GM12878 (cell line): ENCODE measurements around the gene TIAM1. TPM values are rescaled to one million over a fixed set of nuclear protein-coding genes. Genes with fewer than 3 reads are reported as not detected.

Experiments
- ATAC-seq: fragments of 200-7000 bp; cut with Tn5 transposase; 3 replicates; pipeline ENCODE4 v1.9.1; 2020; ENCODE audit warnings: mild to moderate bottlenecking, moderate library complexity
- BruUV-seq: library from RNA; stranded (reverse); fragments of 400-500 nt; replicated peaks from 2 replicates; lab custom pipeline; 2021; lab: Mats Ljungman, UMichigan
- CTCF ChIA-PET: fragments of 300-600 bp; sonication (Branson Sonifier 250); formaldehyde crosslinking; extraction: SDS; loops from one replicate; lab custom pipeline; 2021; ENCODE audit warnings: inconsistent platforms; lab: Yijun Ruan, JAX
- POLR2A ChIA-PET: fragments of 350-600 bp; formaldehyde crosslinking; extraction: SDS; loops from one replicate; lab custom pipeline; 2021; ENCODE audit warnings: inconsistent platforms; lab: Charles Lee
- RAD21 ChIA-PET: fragments of 300-600 bp; sonication (Branson Sonifier 250); formaldehyde crosslinking; loops from one replicate; lab custom pipeline; 2023; ENCODE audit warnings: antibody characterized with exemption; ENCODE audit not compliant: unreplicated experiment; lab: Charles Lee
- SMC1A ChIA-PET: fragments of 300-600 bp; sonication (Branson Sonifier 250); formaldehyde crosslinking; loops from one replicate; lab custom pipeline; 2023; ENCODE audit not compliant: unreplicated experiment, uncharacterized antibody; lab: Charles Lee
- DNase-seq: peaks from one replicate; pipeline ENCODE4 v3.0.0-alpha.2; 2011; ENCODE audit warnings: low read depth, low spot score
- FAIRE-seq: peaks from 3 replicates; lab custom pipeline; 2011; peaks lifted over from hg19 to GRCh38; lab: Jason Lieb, UNC
- H2AFZ ChIP-seq: 2 replicates; pipeline ENCODE4 v1.6.0; 2011; ENCODE audit warnings: low read depth, low read length, control low read depth; ENCODE audit not compliant: control insufficient read depth
- H3K27ac ChIP-seq: 2 replicates; pipeline ENCODE4 v1.5.1; 2011; ENCODE audit warnings: control low read depth; ENCODE audit not compliant: control insufficient read depth, insufficient read depth
- H3K27me3 ChIP-seq, 2 experiments: replicated peaks in 1 of 2; 2 replicates each; pipeline versions ENCODE4 v1.6.0 to v1.6.1; 2011; ENCODE audit warnings: low read length in 1 of 2; ENCODE audit not compliant: control insufficient read depth in 2 of 2, insufficient read depth in 2 of 2
- H3K36me3 ChIP-seq, 2 experiments: 2 replicates each; pipeline ENCODE4 v1.5.1; 2011; ENCODE audit warnings: low read length in 1 of 2; ENCODE audit not compliant: control insufficient read depth in 2 of 2, insufficient read depth in 2 of 2
- H3K4me1 ChIP-seq: 2 replicates; pipeline ENCODE4 v1.6.1; 2011; ENCODE audit warnings: mild to moderate bottlenecking, low read length, moderate library complexity, mixed read lengths; ENCODE audit not compliant: control insufficient read depth, insufficient read depth
- H3K4me2 ChIP-seq: 2 replicates; pipeline ENCODE4 v1.6.0; 2011; ENCODE audit warnings: control low read depth; ENCODE audit not compliant: control insufficient read depth, insufficient read depth
- H3K4me3 ChIP-seq: fragments of 200-600 bp; sonication (generic); 2 replicates; pipeline ENCODE4 v1.5.1; 2016
- H3K79me2 ChIP-seq: 2 replicates; pipeline ENCODE4 v1.6.0; 2011; ENCODE audit warnings: low read length; ENCODE audit not compliant: control insufficient read depth, insufficient read depth
- H3K9ac ChIP-seq: 2 replicates; pipeline ENCODE4 v1.8.0; 2011; ENCODE audit warnings: low read length, control low read depth, mixed read lengths; ENCODE audit not compliant: control insufficient read depth, insufficient read depth
- H3K9me3 ChIP-seq: replicated peaks from 3 replicates; pipeline ENCODE4 v1.5.1; 2011; ENCODE audit warnings: mild to moderate bottlenecking, low read length; ENCODE audit not compliant: control insufficient read depth, insufficient read depth
- H4K20me1 ChIP-seq: 2 replicates; pipeline ENCODE4 v1.6.0; 2011; ENCODE audit not compliant: control insufficient read depth, insufficient read depth
- BCLAF1 ChIP-seq: fragments of 450-650 bp; IDR thresholded peaks from 2 replicates; pipeline ENCODE4 v1.6.1; 2017; ENCODE audit warnings: antibody characterized with exemption, mild to moderate bottlenecking, moderate library complexity
- EGR1 ChIP-seq, 2 experiments: IDR thresholded peaks; 1 replicate in 1 of 2; 2 replicates in 1 of 2; pipeline ENCODE4 v1.6.1; 2011 to 2012; ENCODE audit warnings: low read depth in 2 of 2, low read length in 2 of 2, borderline replicate concordance in 1 of 2, mild to moderate bottlenecking in 1 of 2, moderate library complexity in 1 of 2
- HDGF ChIP-seq: fragments of 450-650 bp; IDR thresholded peaks from 2 replicates; pipeline ENCODE4 v1.6.1; 2016; ENCODE audit warnings: antibody characterized with exemption
- IRF4 ChIP-seq: IDR thresholded peaks from 2 replicates; pipeline ENCODE4 v1.6.1; 2011; ENCODE audit warnings: low read depth, low read length
- KDM1A ChIP-seq: fragments of 200-600 bp; sonication (generic); IDR thresholded peaks from 2 replicates; pipeline ENCODE4 v1.6.1; 2016; ENCODE audit warnings: borderline replicate concordance
- MAX ChIP-seq: IDR thresholded peaks from 2 replicates; pipeline ENCODE4 v1.6.1; 2012; ENCODE audit warnings: low read depth, low read length, improper control_type of control experiment
- RAD21 ChIP-seq: IDR thresholded peaks from 2 replicates; pipeline ENCODE4 v1.6.1; 2011; ENCODE audit warnings: mild to moderate bottlenecking, low read depth, low read length, moderate library complexity; ENCODE audit not compliant: insufficient read depth
- SIN3A ChIP-seq: IDR thresholded peaks from 2 replicates; pipeline ENCODE4 v1.6.1; 2012; ENCODE audit warnings: low read depth, low read length, improper control_type of control experiment
- SREBF1 ChIP-seq: IDR thresholded peaks from 2 replicates; pipeline ENCODE4 v1.6.1; 2012; ENCODE audit warnings: mild to moderate bottlenecking, low read length
- TARDBP ChIP-seq: IDR thresholded peaks from 2 replicates; pipeline ENCODE4 v1.6.1; 2016; ENCODE audit warnings: borderline replicate concordance
- USF1 ChIP-seq: IDR thresholded peaks from 2 replicates; pipeline ENCODE4 v1.6.1; 2011; ENCODE audit warnings: borderline replicate concordance, low read depth, mild to moderate bottlenecking, moderate library complexity, mixed read lengths, low read length; ENCODE audit not compliant: insufficient read depth; ENCODE audit errors: extremely low read length
- WGBS: methylation state at CpG from one replicate; pipeline ENCODE4 v1.1.6; 2016; ENCODE audit warnings: low lambda C conversion rate; ENCODE audit not compliant: insufficient replicate concordance, insufficient coverage; ENCODE audit errors: missing lambda C conversion rate; 5-methylcytosine and 5-hydroxymethylcytosine counted together
- in situ Hi-C: fragments of 300-500 bp; cut with MboI; formaldehyde crosslinking; loops from 9 replicates; pipeline ENCODE4 v1.14.3; 2018; ENCODE audit warnings: mixed read lengths
- intact Hi-C: fragments of 100-400 bp; cut with micrococcal nuclease; formaldehyde crosslinking; loops from one replicate; pipeline ENCODE4 v1.14.2; 2022; ENCODE audit not compliant: unreplicated experiment
- polyA plus RNA-seq, 11 experiments: library from polyadenylated mRNA; depleted of rRNA in 4 of 11; unstranded in 6 of 11; stranded (reverse) in 5 of 11; fragments of >200 nt; fragmentation: Nextera tagmentation in 4 of 11; fragmentation: Illumina TruSeq in 1 of 11; extraction: Ambion mirVana in 4 of 11; extraction: Trizol in 1 of 11; gene quantifications; 1 replicate in 1 of 11; 2 replicates in 10 of 11; pipeline versions ENCODE4 v1.2.1 to v1.2.3, GENCODE V29; 2011 to 2016; ENCODE audit warnings: inconsistent platforms in 2 of 11, missing spikeins in 2 of 11, low read depth in 1 of 11
- total RNA-seq, 4 experiments: library from RNA; depleted of rRNA in 3 of 4; stranded (reverse); fragments of >200 nt in 3 of 4; fragmentation: Illumina TruSeq in 1 of 4; extraction: Trizol in 1 of 4; gene quantifications; 2 replicates each; pipeline versions ENCODE4 v1.2.1 to v1.2.3, GENCODE V29; 2013 to 2021

TIAM1 gene
- total and polyA plus RNA-seq, 10 of the 15 experiments (the other 5 are each of a cell fraction or from before 2014, with no cell fraction given), result 0.31 to 35.9 (median 0.78) TPM

GRCh38 chr21:31176080-31176551 lies 167.9 kb downstream of the TIAM1 start:
- Histone ChIP-seq H3K27ac (no peak overlapping the region), H3K27me3 (no peaks in the 10 kb centered on the region), H2AFZ (no peak overlapping the region), H3K36me3 (no peaks in the 10 kb centered on the region), H4K20me1 (no peaks in the 10 kb centered on the region), H3K79me2 (no peaks in the 10 kb centered on the region), H3K4me3 (no peak overlapping the region), H3K4me1 (no peaks in the 10 kb centered on the region), H3K9me3 (no peaks in the 10 kb centered on the region), H3K4me2 (no peak overlapping the region), H3K9ac (no peak overlapping the region)
- intact Hi-C loops (no loop called here), in situ Hi-C loops (no loop called here)
- ChIA-PET POLR2A (no interaction called here), CTCF (interaction anchor here (0.6 to 2.6 kb wide), 4 partner anchors 67 to 132 kb away, joined by 3 to 8 read pairs (median 6); no protein-coding TSS in a partner anchor), RAD21 (interaction anchor here (1.1 to 1.3 kb wide), 2 partner anchors 68 to 77 kb away, joined by 3 read pairs; no protein-coding TSS in a partner anchor), SMC1A (interaction anchor here (1.0 to 2.8 kb wide), 3 partner anchors 67 to 405 kb away, joined by 3 to 10 read pairs (median 4); no protein-coding TSS in a partner anchor)
- 29% methylated on average over 2 of the region's 2 CpGs for WGBS
- no peak for TF ChIP-seq IRF4
- no peak for TF ChIP-seq BCLAF1
- TF ChIP-seq USF1, result no peak
- no peak for TF ChIP-seq MAX
- TF ChIP-seq SIN3A, result no peak
- no peak for TF ChIP-seq TARDBP
- no peak for TF ChIP-seq RAD21
- no peak for TF ChIP-seq KDM1A
- no peak for TF ChIP-seq SREBF1
- TF ChIP-seq EGR1 (IDR thresholded peaks at IDR 0.05; ENCODE audit: borderline replicate concordance in 1 of 2, low read depth in 2 of 2, low read length in 2 of 2), result no peak
- no peak for TF ChIP-seq HDGF
- no TSS peak for BruUV-seq
- FAIRE-seq (no peak), ATAC-seq (no peak), DNase-seq (no peak)
